Ovary (tissue), 3 donors: ENCODE measurements around the gene EFCAB14.

Experiments used
- POLR2A ChIP-seq: fragments of 450-650 bp; IDR thresholded peaks from one replicate; pipeline ENCODE4 v1.6.1; 2017; ENCODE audit warnings: antibody characterized with exemption, mild to moderate bottlenecking, moderate library complexity
- TF ChIP-seq, protein P1 (sequence below), 3 donors: fragments of 450-650 bp in 2 of 3; fragments of 200-600 bp in 1 of 3; IDR thresholded peaks; one replicate each; pipeline versions ENCODE4 v1.5.1 to v1.8.0; 2016 to 2022; ENCODE audit warnings: antibody characterized with exemption in 3 of 3, mild to moderate bottlenecking in 1 of 3
- donor health status: DM: no; HTN: no; CAD: no.

DNA sequence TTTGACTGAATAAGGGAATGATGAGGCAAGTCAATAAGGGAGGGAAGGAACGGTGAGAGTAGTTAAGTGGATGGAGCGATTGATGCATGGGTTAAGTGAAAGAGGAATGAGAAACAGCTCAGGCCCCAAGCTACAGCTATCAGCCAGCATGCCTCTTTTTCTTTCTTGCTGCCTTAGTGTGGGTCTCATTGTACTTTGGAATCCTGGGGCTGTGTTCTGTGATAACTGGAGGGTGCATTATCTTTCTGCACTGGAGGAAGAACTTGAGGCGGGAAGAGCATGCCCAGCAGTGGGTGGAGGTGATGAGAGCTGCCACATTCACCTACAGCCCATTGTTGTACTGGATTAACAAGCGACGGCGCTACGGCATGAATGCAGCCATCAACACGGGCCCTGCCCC, 46.2 kb downstream of the EFCAB14 start:
- TF ChIP-seq, protein P1, sequence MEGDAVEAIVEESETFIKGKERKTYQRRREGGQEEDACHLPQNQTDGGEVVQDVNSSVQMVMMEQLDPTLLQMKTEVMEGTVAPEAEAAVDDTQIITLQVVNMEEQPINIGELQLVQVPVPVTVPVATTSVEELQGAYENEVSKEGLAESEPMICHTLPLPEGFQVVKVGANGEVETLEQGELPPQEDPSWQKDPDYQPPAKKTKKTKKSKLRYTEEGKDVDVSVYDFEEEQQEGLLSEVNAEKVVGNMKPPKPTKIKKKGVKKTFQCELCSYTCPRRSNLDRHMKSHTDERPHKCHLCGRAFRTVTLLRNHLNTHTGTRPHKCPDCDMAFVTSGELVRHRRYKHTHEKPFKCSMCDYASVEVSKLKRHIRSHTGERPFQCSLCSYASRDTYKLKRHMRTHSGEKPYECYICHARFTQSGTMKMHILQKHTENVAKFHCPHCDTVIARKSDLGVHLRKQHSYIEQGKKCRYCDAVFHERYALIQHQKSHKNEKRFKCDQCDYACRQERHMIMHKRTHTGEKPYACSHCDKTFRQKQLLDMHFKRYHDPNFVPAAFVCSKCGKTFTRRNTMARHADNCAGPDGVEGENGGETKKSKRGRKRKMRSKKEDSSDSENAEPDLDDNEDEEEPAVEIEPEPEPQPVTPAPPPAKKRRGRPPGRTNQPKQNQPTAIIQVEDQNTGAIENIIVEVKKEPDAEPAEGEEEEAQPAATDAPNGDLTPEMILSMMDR (IDR thresholded peaks at IDR 0.05): no peak
- TF ChIP-seq POLR2A: no peak
